ENCODE measurements around the gene ZNF367.
"Not testable (repeated sequence)": the region's sequence is repeated elsewhere in the genome, so short reads cannot be mapped to it uniquely, and the experiment has no call there.

The ZNF367 gene

DNA sequence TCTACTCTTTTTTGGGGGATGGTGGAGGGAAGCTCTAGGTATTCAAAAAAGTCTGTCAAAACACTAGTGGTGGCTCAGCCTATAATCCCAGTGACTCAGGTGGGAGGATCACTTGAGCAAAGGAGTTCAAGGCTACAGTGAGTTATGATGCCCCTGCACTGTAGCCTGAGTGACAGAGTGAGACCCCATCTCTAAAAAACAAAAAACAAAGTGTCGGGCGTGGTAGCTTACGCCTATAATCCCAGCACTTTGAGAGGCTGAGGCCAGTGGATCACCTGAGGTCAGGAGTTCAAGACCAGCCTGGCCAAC, 18.9 kb downstream of the ZNF367 start:
- DNase-seq = no peak

DNA sequence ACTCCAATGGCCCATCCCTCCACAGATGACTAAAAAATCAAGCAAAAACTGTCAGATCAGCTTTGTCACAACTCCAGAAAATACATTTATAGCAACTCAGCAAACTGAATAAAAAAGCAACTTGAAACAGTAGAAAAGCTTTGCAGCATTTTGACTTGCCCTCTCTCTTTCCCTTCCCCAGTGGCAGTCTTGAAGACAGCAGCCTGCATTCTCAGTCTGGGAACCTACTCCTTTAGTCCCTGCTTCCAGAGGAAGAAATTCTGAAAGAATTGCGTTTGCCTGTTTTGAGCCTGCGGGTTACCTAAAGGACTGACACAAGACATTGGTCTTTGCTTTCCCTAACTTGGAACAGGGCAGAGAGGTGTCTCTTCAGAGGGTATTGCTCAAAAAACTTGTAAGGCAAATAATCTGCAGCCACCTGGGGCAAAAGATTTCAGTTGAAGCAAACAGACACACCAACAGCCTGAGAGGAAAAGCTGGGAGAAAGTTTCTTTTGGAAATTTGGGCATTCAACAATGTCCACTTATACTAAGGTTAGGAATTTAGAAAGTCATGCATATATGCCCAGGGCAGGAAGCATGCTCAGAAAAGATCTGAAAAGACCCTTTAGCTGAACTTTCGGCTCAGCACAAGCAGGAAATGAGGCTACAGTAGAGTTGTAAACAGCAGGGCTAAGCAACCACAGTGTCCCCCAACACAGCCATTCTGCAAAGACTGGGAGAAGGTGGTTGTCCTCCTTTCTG, 19.4 kb downstream of the ZNF367 start:
- no peak for DNase-seq

DNA sequence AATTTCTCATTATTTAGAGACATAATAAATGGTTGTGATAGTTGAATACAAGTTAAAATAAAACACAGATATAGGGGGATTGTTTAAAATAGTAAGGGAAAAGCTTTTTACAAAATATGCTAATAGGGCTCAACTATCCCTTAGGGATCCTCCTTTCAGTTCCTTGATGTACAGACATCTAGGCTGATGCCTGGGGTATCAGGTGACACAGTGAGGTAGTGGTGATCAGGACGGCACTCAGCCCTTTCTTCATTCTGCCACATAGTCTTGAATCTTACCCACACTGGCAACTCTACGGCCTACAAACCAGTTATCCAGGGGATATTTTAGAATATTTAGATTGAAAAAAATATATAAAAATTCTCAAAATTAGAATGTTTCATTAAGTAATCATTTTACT, 22.2 kb downstream of the ZNF367 start:
- peak; percentile 32 for DNase-seq

GRCh38 chr9:96394832-96395496, 23.2 kb downstream of the ZNF367 start:
- DNase-seq = peak; percentile 53

DNA sequence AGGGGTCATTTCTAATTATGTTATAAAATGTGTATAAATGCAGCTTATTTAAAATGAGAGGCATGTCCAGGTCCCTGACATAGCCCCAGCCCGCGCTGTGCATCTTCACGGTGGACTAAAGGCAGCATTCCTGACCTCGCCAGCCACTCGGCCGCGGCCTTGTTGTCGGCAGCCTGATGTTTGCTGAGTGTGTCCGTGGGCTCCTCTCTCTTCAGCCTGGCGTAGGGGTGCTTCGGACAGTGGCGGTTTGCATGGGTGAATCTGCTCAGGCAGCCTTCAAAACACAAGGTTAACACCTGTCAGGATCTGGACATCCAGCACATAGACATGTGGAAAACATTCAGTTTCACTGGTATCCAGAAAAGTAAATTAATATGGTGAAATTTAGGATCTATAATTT, 25.9 kb downstream of the ZNF367 start:
- no peak for DNase-seq

DNA sequence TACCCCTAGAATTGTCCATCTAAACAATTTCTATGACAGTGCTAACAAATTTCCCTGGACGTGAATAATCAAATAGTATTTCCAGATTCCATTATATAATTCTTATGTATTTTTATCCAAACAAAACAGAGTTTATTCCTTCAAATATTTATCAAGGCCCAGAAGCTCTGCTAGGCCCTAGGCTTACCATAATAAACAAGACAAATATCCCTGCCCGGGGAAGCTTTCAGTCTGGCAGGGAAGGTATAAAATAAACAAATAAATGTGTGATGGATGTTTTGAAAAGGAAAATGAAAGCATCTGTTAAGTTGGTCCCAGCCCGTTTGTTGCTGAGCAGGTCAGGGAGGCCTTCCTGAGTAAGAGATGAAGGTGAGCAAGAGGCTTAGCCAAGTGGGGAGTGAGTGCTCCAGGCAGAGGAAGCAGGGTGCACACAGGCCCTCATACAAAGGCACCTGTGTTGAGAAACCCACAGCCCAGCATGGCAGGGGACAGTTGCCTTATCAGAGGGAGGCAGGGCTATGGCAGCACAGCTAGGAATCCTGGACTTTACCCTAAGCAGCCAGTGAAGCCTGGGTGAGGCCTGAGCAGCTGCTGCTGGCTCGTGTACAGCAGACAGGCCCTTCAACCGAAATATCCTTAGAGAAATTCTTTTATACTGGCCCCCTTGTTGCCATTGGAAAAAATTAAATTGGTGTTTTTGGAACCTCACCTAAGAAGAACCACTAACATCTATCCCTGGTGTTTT, 27.0 kb downstream of the ZNF367 start:
- DNase-seq = no peak

DNA sequence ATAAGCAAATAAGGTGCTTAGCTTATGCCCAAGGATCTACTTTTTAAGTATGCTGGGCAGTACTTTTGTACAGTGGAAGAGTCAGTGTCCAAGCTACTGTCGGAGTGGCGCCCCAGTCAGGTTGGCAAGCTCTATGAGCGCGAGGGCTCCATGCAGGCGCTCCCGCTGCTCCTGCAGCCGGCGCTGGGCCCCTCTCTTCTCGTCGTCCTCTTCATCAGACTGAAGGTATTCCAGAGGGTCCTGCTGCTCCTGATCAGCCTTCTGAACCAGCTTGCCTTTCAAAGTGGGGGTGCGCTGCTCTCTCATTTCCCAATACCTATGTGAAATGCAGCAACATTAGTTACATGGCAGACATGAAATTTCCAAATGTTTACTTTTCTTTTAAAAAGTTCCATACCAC, 30.0 kb downstream of the ZNF367 start:
- no peak for DNase-seq

DNA sequence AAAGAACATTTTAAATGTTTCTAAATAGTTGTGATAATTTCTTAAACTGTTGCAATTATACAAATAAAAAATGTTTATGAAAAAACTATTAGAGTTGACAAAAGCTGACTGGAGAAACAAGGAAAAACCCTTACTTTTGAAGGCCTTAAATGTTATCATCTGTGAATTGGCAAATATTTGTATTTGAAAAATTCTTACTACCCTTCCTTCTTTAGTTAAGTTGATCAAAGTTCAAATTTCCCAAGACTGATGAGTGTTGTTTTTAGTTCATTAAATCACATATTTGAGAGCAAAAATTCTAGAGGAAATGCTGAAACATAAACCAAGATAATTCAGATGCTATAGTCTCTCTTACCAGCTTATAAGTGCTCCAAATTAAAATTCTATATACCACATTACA, 32.0 kb downstream of the ZNF367 start:
- DNase-seq = no peak

DNA sequence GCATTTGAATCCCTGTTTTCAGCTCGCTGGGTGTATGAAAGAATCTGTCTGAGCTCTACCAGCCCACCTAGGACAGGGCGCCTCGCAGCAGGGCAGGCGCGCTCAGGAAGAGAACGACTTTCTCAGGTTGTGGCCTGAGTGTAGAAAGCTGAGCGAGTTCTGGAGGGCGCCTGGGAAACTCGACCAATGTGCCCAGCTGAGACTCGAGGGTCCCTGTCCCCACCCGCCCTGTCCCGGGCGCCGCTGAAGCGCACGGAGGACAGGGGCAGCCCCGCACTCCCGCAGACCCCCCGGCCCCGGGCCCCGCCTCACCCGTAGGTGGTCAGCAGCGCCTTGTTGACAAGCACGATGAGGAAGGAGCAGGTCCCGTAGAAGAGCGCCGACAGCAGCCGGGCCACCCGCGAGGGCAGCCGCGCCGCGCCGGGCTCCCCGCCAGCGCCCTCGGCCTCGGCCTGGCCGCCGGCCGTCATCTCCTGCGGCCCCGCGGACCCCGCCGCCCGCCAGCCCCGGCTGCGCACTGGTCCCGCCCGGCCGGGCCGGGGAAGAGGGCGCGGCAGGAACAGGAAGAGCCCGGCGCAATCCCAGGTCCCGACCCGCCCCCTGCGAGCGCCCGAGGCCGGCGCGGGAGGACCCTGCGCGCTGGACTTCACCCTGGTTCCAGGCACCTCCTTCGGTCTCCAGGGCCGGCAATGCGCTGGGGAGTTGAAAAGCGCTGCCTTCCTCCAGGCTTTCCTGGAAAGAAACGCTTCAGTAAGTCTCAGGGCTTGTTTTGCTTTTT, 34.8 kb downstream of the ZNF367 start, which contains the start of gene SLC35D2:
TSS of gene SLC35D2 (minus strand) at position 547 of the 778 bp plus-strand sequence. CDS start at position 470, 77 bp downstream.
- DNase-seq = peak; percentile 40

DNA sequence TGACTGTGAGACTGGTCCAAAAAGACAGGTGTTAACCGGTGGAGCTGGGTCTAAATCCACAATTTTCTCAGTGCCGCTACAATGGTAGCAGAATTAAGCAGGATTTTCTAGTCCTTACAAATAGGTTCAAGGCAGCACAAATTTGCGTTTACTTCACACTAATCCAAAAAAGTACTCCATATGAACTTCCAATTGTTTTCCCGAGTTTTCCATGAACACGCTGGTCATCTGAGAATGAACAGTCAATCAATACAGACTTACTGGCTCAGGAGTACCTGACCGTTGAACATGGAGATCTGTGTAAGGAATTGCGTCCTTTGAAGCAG, 35.4 kb downstream of the ZNF367 start:
- no peak for DNase-seq

- no peak for DNase-seq
Observed at GRCh38 chr9:96382175-96382574, 36.0 kb downstream of the ZNF367 start.

GRCh38 chr9:96381696-96382095, 36.5 kb downstream of the ZNF367 start:
- no peak for DNase-seq

DNA sequence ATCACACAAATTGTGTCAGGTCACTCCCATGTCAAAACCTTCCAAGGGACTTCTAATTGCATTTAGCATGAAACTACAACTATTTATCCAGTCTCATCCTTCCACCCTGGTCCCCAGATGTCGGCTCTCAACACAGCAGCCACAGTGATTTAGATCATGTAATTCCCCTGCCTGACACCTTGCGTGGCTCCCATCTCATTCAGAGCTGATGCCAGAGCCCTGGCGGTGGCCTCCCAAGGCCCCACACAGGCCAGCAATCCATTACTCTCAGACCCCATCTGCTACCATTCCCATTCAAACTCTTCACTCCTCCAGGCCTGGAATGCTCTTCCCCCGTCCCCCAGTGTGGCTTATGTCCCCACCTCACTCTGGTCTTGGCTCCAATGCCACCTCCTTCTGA, 37.0 kb downstream of the ZNF367 start:
- peak; percentile 26 for DNase-seq

- DNase-seq = no peak
Observed at GRCh38 chr9:96379461-96379860, 38.7 kb downstream of the ZNF367 start.

DNA sequence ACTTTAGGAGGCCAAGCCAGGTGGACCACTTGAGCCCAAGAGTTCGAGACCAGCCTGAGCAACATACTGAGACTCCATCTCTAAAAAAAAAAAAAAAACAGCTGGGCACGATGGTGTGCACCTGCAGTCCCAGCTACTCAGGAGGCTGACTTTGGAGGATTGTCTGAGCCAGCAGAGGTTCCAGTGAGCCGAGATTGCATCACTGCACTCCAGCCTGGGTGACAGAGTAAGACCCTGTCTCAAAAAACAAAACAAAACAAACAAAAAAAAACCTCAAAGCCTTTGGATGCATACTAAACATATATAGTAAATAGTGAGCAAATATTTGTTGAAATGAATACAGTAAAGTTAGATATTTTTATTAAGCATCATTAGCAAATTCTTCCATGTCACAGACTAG, 40.0 kb downstream of the ZNF367 start:
- DNase-seq = no peak

DNA sequence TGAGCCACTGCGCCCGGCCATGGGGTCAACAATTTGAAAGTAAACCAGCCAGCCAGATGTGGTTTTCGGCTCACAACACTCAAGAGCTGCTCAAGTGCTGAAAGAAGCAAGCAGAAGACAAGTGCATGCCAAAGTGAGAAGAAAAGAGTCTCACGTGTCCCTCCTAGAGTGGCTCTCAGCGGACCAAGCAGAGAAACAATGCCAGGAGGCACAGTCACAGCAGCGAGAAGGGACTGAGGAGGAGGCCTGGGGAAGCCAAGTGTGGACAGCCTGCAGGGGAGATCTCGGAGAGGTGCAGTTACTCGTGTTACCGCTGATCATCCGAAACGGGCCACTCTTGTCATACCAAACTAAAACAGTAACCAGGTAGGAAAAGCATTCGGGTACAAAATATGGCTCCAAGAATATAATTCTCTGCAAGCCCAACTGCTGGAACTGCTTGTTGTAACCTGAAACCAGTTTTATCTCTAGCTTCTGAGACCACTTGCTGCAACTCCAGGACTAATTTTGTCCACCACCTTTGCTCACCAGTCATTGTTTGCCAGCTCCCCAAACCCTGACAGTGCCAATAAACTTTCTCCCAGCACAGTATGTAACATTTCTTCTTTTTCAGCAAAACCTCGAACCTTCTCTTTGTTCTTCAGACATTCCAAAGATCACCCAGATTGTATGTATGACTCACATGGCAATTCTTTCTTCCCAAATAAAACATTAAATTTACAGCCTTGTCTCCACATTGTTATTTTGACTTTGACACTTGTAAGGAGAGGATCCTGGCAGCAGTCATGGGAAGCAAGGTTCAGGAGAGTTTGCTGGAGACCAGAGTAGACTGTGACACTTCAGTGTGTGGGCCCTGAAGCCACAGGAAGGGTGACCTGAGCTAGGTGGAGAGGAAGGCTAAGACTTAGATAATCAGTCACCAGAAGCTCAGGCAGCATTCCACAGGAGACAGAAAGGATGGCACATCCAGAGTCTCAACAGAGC, 41.0 kb downstream of the ZNF367 start:
- DNase-seq = no peak

- DNase-seq = not testable (repeated sequence)
Observed at GRCh38 chr9:96375507-96375906, 42.7 kb downstream of the ZNF367 start.

GRCh38 chr9:96367943-96368342, 50.2 kb downstream of the ZNF367 start:
- DNase-seq = no peak

DNA sequence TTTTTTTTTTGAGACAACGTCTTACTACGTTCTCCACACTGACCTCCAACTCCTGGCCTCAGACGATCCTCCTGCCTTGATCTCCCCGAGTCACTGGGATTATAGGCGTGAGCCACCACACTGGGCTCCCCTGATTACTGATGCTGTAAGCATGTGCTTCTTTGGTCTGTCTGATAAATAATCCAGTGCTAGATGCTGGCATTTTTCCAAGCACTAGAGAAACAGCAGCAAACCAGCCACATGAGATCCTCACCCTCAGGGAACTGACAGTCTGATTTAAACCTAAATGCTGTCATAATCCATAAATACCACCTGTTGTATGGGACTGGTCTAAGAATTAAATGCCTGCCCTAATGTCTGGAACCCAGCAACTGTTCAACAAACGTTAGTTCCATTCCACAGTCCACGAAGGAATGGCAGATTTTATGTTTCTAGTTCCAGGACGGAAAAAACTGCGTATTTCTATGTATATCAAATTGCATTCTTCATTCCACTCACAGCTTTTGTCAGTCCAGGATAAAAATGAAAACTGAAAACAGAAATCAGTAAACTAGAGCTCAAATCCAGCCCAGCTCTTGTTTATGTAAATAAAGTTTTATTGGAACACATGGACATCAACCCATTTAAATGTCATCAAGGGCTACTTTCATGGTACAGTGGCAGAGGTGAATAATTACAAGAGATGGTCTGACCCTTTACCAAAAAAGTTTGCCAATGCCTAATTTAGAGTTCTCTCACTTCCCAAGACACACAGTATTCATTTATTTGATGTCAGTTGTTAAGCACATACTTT, 54.8 kb downstream of the ZNF367 start:
- peak; percentile 43 for DNase-seq

DNA sequence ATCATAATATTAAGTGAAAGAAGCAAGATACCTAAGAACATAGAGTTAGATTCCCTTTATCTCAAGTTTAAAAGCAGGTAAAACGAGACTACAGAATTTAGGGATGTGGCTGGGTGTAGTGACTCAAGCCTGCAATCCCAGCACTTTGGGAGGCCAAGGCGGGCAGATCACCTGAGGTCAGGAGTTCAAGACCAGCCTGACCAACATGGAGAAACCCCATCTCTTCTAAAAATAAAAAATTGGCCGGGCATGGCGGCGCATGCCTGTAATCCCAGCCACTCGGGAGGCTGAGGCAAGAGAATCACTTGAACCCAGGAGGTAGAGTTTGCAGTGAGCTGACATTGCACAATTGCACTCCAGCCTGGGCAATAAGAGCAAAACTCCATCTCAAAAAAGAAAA, 56.1 kb downstream of the ZNF367 start:
- DNase-seq = not testable (repeated sequence)

DNA sequence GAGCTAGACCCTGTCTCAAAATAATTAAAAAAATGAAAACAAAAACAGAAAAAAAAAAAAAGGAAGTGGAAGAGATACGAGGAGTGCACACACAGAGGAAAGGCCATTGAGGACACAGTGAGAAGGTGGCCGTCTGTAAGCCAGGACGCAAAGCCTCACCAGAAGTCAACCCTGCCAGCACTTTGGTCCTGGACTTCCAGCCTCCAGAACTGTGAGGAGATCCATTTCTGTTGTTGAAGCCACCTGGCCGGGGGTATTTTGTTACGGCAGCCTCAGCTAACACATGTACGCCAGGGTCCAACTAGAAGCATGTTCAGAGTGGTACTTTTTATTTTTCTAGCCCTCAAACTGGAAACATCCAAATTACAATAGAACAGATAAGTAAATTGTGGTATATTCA, 56.5 kb downstream of the ZNF367 start:
- DNase-seq = no peak

Measured in NCI-H82 (cell line).